Lung (tissue), 12 donors: ENCODE data around the gene SLC11A1. TPM values are rescaled to one million over a fixed set of nuclear protein-coding genes. Genes with fewer than 3 reads are reported as not detected.
A peak's percentile ranks its signal among the peaks of the same experiment; 100 is the strongest.

Source experiments
- ATAC-seq: fragments of 200-7000 bp; cut with Tn5 transposase; one replicate; pipeline ENCODE4 v1.9.1; 2020; ENCODE audit warnings: moderate number of reproducible peaks; ENCODE audit not compliant: insufficient read depth, low FRiP score
- DNase-seq, 3 donors: peaks; one replicate each; pipeline ENCODE4 v3.0.0-alpha.2; 2013 to 2017
- H3K27ac ChIP-seq, 2 donors: one replicate each; pipeline ENCODE4 v1.5.1; 2013; ENCODE audit warnings: mild to moderate bottlenecking in 2 of 2, moderate library complexity in 2 of 2, control low read depth in 1 of 2, inconsistent platforms in 1 of 2, low read depth in 1 of 2, low read length in 1 of 2
- H3K27me3 ChIP-seq, 3 donors: one replicate each; pipeline ENCODE4 v1.5.1; 2013; ENCODE audit warnings: low read length in 2 of 3; ENCODE audit not compliant: control insufficient read depth in 3 of 3, insufficient read depth in 3 of 3
- H3K36me3 ChIP-seq, 4 donors: one replicate each; pipeline ENCODE4 v1.5.1; 2013; ENCODE audit warnings: low read length in 4 of 4, mild to moderate bottlenecking in 1 of 4, moderate library complexity in 1 of 4; ENCODE audit not compliant: control insufficient read depth in 4 of 4, insufficient read depth in 4 of 4
- H3K4me1 ChIP-seq, 5 donors: one replicate each; pipeline ENCODE4 v1.5.1; 2013; ENCODE audit warnings: low read length in 5 of 5, mild to moderate bottlenecking in 2 of 5, moderate library complexity in 1 of 5; ENCODE audit not compliant: control insufficient read depth in 5 of 5, insufficient read depth in 5 of 5
- H3K4me3 ChIP-seq: one replicate; pipeline ENCODE4 v1.5.1; 2013; ENCODE audit warnings: mild to moderate bottlenecking, control low read depth, moderate library complexity
- H3K9ac ChIP-seq, 2 donors: one replicate each; pipeline ENCODE4 v1.5.1; 2013; ENCODE audit warnings: low read length in 2 of 2, control low read depth in 1 of 2; ENCODE audit not compliant: insufficient read depth in 1 of 2
- H3K9me3 ChIP-seq, 4 donors: one replicate each; pipeline ENCODE4 v1.5.1; 2013; ENCODE audit warnings: low read length in 3 of 4, mild to moderate bottlenecking in 1 of 4, moderate library complexity in 1 of 4; ENCODE audit not compliant: control insufficient read depth in 4 of 4, insufficient read depth in 3 of 4
- WGBS, 2 donors: extraction: QIAGEN DNeasy Blood & Tissue Kit; methylation state at CpG; one replicate each; pipeline ENCODE4 v1.1.7; 2013; 5-methylcytosine and 5-hydroxymethylcytosine counted together
- polyA plus RNA-seq, 2 donors: library from polyadenylated mRNA; stranded (reverse); fragments of 200-250 nt; gene quantifications; one replicate each; pipeline ENCODE4 v1.2.1, GENCODE V29; 2013
- total RNA-seq, 2 donors: library from RNA; depleted of rRNA in 1 of 2; stranded (reverse); fragments of >200 nt in 1 of 2; gene quantifications; one replicate each; pipeline ENCODE4 v1.2.1, GENCODE V29; 2014 to 2021
- TF ChIP-seq, protein P1 (sequence below): IDR thresholded peaks from 2 replicates; pipeline ENCODE4 v1.5.1; 2012; ENCODE audit warnings: mild to moderate bottlenecking; ENCODE audit errors: control extremely low read depth, extremely low read depth
- donor health status: control.
- donor health status: control.
- donor health status: Bipolar disorder and iron deficiency.
- donor health status: healthy.
- donor health status: DM: yes; HTN: yes; CAD: no.

Gene SLC11A1
- total and polyA plus RNA-seq, 4 donors: 57.6 to 359 (median 234) TPM

DNA sequence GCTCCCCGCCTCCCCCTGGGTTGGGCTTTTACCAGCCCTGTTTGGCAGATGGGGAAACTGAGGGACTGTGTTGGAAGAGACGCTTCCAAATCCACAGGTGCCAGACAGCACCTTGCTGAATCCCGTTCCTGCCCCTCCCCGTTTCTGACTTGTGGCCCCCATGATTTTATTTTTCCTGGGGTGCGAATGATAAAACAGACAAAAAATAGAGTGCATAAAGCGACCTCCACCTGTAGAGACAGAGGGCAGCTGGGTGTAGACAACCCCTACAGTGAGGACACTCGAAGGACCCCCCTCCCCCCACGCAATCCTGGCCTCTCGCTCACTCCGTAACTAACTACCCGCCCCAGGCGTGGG, 15.4 kb downstream of the SLC11A1 start:
- no peaks in the 10 kb centered on the region for H3K9me3 ChIP-seq
- TF ChIP-seq, protein P1, sequence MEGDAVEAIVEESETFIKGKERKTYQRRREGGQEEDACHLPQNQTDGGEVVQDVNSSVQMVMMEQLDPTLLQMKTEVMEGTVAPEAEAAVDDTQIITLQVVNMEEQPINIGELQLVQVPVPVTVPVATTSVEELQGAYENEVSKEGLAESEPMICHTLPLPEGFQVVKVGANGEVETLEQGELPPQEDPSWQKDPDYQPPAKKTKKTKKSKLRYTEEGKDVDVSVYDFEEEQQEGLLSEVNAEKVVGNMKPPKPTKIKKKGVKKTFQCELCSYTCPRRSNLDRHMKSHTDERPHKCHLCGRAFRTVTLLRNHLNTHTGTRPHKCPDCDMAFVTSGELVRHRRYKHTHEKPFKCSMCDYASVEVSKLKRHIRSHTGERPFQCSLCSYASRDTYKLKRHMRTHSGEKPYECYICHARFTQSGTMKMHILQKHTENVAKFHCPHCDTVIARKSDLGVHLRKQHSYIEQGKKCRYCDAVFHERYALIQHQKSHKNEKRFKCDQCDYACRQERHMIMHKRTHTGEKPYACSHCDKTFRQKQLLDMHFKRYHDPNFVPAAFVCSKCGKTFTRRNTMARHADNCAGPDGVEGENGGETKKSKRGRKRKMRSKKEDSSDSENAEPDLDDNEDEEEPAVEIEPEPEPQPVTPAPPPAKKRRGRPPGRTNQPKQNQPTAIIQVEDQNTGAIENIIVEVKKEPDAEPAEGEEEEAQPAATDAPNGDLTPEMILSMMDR: no peak
- peaks cover 0 to 12% (median 3%) of the 10 kb centered on the region in 4 donors for H3K36me3 ChIP-seq
- H3K27me3 ChIP-seq: no peaks in the 10 kb centered on the region
- no peak for ATAC-seq
- peak overlapping the region; percentile 66 for H3K4me3 ChIP-seq
- peak overlapping the region; percentile 89 to 95 for H3K9ac ChIP-seq
- no peak for DNase-seq
- H3K27ac ChIP-seq: peak overlapping the region; percentile 99
- WGBS, 2 donors: 3 to 5% methylated on average over 12 of the region's 12 CpGs
- H3K4me1 ChIP-seq: peaks cover 0 to 33% (median 19%) of the 10 kb centered on the region in 5 donors

DNA sequence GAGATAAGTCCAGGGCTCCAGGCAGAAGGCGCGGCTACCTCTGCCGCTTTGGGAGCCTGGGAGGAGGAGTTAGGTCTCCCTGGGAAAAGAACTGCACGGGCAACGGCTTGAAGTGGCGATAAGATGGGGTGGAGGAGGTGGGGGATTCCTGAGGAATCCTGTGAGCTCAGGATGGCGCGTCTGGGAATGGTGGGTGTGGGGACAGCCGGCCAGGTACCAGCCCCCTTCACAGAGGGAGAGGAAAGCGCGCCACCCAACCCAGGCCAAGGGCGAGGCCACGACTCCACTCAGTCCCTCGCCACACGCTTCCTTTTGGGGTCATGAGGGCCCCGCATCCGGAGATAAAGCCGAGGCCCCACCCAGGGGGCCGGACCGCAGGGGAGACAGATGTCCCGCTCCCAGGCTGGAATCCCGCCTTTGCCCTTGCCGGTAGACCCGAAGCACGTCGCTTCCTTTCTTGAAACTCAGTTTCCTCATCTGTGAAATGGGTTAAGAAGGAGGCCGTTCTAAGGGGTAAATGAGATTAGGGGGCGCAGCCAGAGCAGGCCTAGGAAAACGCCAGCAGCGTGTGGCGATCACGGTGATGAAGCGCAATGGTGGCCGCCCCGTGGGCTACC, 15.9 kb downstream of the SLC11A1 start:
- 0 to 1% methylated on average over 34 to 35 of the region's 35 CpGs for WGBS, 2 donors
- peak; percentile 1 for ATAC-seq

DNA sequence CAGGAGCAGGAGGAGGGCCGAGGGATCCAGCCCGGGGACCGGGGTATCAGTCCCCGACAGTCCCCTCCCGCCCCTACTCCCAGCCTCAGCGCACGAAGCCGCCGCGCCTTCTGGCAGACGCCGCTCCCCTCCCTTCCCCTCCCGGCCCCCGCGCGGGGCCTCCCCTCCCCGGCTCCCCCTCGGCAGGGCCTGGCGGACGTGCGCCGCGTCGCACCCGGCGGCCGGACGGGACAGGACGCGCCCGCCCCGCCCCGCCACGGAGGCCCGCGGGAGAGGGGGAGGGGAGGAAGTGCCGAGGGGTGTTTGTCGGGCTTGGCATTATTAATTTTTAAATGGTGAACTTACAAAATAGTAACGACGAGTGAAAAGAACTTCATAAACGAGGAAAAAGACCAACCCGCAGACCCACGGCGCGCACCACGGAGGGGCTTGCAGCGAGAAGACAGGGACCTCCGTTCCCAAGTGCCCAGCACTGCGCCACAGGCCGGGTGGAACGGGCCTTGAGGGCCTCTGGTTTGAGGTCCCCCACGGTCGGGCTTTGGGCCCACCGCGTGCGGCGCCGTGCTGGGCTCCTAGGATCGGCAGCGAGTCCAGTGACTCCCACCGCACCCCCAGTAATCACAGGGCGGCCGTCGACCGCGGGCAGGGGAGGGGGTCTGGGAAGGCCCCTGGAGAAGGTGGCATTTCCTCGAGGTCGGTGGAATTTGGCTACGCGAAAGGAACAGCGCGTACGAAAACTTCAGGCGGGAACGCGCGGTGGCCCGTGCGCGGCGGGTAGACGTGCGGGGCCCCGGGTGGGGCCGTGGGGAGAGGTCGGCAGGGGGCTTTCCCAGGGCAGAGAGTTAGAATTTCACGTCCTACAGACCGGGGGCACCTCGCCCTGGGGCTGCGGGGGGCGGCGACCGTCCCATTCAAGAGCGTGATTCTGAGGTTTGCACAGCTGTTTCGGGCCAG, 16.6 kb downstream of the SLC11A1 start:
- DNase-seq (peak; percentile 92 to 96 (median 94)), ATAC-seq (peak; percentile 19)
- Histone ChIP-seq H3K4me3 (peak overlapping the region; percentile 41), H3K4me1 (peaks cover 0 to 36% (median 22%) of the 10 kb centered on the region in 5 donors), H3K9ac (peak overlapping the region; percentile 89 to 95), H3K27ac (peak overlapping the region; percentile 99), H3K9me3 (no peaks in the 10 kb centered on the region), H3K36me3 (peaks cover 4 to 23% (median 10%) of the 10 kb centered on the region in 4 donors), H3K27me3 (no peaks in the 10 kb centered on the region)
- TF ChIP-seq, protein P1: no peak
- 0 to 1% methylated on average over 67 to 95 of the region's 95 CpGs for WGBS, 2 donors

More for the DNA sequence above, 15.9 kb downstream of the SLC11A1 start:
- TF ChIP-seq, protein P1: no peak
- Histone ChIP-seq H3K27me3 (no peaks in the 10 kb centered on the region), H3K27ac (peak overlapping the region; percentile 99), H3K9ac (peak overlapping the region; percentile 89 to 95), H3K36me3 (peaks cover 0 to 17% (median 3%) of the 10 kb centered on the region in 4 donors), H3K9me3 (no peaks in the 10 kb centered on the region), H3K4me3 (peak overlapping the region; percentile 5), H3K4me1 (peaks cover 0 to 36% (median 22%) of the 10 kb centered on the region in 5 donors)
- peak; percentile 83 to 89 (median 84) for DNase-seq
